HG02588 (cell line): ENCODE data around the gene ZC3H7A.

Experiments used
- ATAC-seq: cut with Tn5 transposase; IDR thresholded peaks from one replicate; pipeline ENCODE4 v1.9.1; 2021; ENCODE audit warnings: mild to moderate bottlenecking, moderate library complexity; ENCODE audit not compliant: unreplicated experiment

The ZC3H7A gene

DNA sequence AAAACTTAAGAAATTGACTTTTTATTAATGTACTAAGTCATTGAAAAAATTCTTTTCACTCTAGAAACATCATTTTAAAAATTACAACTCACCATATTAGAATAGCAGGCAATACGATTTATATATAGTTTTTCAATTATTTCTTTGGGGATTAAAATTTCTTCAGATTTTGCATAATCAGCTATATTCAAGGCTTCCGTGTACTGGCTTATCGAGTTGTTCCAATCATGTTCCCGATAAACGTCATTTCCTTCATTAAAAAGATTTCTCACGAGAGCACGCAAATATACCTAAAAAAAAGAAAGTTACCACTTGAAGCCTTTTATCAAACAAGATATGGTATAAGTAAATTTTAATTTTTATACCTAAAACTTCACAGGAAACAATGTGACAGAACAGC is 18.0 kb downstream of the ZC3H7A start:
- no peak for ATAC-seq

DNA sequence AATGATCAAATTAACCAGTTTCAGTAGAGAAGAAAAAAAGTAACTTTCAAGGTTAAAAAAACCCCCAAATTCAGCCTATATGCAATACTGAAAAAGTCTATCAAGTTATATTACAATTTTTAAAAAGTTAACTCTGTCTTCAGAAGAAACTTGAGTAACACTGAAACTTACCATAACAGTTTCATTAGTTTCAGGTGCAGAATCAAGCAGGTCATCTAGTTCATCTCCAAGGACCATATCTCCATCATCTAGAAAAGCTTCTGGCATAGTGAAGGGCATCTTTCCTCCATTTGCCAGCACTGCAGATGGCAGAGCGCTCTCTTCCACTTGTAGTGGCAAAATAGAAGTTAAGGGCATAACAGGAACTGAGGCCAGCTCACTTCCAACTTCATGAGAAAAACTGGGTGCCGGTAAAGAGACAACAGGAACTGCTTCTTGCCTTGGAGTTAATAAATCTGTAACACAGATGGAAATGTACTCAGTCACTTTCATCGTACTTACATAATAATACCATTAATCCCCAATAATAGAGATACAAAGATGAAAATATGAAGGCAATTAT is 22.9 kb downstream of the ZC3H7A start:
- ATAC-seq, result no peak

DNA sequence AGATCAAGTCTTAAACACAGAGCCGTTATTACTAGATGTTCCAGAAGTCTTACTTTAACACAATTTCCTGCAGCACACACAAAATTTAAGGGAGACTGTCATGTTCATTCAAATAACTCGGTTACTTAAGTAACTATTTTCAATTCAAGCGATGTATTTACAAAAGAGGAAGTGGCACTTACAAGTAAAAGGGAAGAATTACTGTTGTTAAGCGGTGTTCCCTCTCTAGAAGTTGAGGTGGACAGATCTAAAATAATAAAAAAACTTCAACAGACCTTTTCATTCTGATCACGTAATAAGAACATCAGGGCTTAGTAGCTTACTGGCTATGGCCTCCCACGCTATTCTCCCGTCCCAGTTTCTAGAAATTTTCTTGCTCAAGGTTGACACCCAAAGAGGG is 28.2 kb downstream of the ZC3H7A start:
- ATAC-seq, result no peak

- no peak for ATAC-seq
Observed at GRCh38 chr16:11762431-11762830, 34.6 kb downstream of the ZC3H7A start.

- ATAC-seq, result no peak
Observed at GRCh38 chr16:11759997-11760396, 37.1 kb downstream of the ZC3H7A start.

- ATAC-seq, result no peak
Observed at GRCh38 chr16:11759163-11759834, 37.8 kb downstream of the ZC3H7A start.

- no peak for ATAC-seq
Observed at GRCh38 chr16:11757671-11758545, 39.1 kb downstream of the ZC3H7A start.

GRCh38 chr16:11756248-11756647 is 40.8 kb downstream of the ZC3H7A start:
- ATAC-seq, result no peak

GRCh38 chr16:11755022-11755760 is 41.9 kb downstream of the ZC3H7A start:
- no peak for ATAC-seq

GRCh38 chr16:11752856-11753255 is 44.2 kb downstream of the ZC3H7A start:
- ATAC-seq, result no peak

DNA sequence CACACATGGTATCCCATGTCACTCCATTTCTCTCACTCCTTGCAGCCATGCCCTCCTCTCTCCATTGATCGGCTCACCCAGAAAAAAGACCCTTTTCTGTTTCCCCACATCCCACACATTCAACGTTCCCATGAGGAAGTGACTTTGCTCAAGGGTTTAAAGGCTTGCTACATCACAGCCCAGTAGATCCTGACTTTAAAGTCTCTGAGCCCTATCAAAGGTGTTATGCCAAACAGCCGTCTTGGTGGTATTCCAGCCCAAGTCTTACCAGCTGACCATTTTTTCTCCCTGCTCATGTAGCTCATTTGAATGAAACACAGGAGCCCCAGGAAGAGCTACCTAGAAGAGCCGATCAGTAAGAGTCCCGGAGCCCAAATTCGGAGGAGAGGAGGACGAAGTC is 47.0 kb downstream of the ZC3H7A start:
- no peak for ATAC-seq

DNA sequence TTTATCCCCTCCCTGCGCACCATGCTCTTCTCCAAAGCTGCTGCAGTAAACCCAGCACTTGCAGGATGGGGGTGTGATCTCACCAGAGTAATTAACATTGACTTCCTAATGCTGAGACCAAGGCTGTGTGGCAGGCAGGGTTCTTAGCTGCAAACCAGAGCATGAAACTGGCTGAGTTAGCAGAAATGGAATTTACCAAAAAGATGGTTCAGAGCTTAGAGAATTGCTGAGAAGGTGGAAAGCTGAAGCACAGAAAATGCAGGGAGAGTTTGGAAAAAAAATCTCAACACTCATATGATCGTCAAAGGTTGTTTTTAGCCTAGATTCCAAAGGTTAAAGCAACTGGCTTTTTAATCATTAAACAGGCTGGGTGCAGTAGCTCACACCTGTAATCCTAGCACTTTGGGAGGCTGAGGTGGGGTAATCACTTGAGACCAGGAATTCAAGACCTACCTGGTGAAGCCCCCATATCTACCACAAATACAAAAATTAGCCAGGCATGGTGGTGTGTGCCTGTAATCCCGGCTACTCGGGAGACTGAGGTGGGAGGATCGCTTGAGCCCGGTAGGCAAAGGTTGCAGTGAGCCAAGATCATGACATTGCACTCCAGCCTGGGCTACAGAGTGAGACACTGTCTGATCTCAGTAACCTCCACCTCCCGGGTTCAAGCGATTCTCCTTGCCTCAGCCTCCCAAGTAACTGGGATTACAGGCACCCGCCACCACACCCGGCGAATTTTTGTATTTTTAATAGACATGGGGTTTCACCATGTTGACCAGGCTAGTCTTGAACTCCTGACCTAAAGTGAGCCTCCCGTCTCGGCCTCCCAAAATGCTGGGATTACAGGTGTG is 48.4 kb downstream of the ZC3H7A start:
- ATAC-seq, result no peak

- no peak for ATAC-seq
Observed at GRCh38 chr16:11747949-11748403, 49.1 kb downstream of the ZC3H7A start.

DNA sequence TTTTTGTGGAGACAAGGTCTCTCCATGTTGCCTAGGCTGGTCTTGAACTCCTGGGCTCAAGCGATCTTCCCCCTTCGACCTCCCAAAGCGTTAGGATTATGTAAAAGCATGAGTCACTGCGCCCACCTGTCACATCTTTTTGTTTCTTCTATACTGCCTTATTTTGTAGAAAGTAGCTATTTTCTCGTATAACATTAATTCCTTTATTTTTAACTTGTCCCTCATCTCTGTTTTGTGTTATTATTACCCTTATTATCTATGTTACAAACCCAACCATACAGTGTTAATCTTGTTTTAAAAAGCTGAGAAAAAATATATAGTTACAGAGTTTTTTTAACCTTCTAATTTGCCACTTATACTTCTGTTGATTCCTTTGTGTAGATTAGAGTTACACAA is 53.0 kb downstream of the ZC3H7A start:
- ATAC-seq, result no peak

DNA sequence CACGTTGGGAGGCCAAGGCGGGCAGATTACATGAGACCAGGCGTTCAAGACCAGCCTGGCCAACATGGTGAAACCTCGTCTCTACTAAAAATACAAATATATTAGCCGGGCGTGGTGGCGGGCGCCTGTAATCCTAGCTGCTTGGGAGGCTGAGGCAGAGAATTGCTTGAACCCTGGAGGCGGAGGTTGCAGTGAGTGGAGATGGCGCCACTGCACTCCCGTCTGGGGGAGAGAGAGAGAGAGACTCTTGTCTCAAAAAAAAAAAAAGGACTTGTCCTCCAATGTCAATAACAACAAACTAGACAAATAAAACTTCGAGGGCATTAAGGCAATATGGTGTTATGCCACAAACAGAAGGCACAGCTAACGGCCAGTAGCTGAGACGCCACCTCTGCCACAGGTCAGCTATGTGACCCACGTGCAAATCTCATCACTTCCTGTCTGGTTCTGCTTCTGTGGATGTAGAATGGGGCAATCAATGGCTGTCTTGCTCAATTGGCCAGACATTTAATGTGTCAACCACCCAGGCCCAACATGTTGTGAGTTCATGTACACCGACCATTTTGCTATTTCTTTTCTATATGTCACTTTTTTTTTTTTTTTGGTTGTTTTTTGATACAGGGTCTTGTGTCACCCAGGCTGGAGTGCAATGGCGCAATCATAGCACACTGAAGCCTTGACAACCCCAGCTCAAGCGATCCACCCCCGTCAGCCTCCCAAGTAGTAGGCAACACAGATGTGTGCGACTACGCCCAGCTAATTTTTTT is 53.6 kb downstream of the ZC3H7A start:
- no peak for ATAC-seq

DNA sequence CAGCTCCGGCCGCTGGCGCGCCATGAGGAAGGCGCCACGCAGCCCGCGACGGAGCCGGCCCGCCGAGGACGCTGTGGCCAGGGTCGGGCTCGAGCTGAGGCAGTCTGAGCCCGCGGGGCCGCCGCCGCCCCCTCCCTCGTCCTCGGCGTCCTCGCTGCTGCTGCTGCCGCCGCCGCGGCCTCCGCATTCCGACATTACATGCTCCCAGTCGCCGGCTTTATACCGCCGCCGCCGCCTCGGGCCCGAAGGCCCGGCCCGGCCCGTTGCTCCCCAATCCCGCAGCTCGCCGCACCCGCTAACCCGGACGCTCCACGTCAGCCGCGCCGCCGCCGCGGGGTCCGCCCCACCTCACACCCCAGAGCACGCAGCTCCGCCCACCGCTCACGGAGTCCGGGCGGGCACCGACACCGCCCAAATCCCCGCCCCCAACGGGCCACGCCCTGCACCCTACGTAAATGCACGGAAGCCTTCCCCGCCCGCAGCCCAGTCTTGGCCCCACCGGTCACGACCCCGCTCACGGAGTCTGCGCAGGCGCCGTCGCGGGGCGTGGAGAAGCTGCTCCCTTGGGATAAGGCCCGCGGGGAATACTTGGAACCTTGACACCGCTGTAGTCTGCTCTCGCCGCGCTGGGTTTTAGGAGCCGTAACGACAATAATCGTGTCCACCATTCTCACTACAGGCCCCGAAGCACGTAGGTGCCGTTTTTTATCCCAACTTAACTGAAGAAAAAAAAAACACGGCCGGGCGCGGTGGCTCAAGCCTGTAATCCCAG is 54.3 kb downstream of the ZC3H7A start, which contains the start of gene TXNDC11:
Gene TXNDC11, minus strand, starts transcription at position 322 of the 772 bp plus-strand sequence. Its CDS starts 127 bp downstream, at position 195.
- ATAC-seq, result peak; percentile 87

- ATAC-seq, result peak; percentile 18
Observed at GRCh38 chr16:11742093-11742535, 54.9 kb downstream of the ZC3H7A start.

DNA sequence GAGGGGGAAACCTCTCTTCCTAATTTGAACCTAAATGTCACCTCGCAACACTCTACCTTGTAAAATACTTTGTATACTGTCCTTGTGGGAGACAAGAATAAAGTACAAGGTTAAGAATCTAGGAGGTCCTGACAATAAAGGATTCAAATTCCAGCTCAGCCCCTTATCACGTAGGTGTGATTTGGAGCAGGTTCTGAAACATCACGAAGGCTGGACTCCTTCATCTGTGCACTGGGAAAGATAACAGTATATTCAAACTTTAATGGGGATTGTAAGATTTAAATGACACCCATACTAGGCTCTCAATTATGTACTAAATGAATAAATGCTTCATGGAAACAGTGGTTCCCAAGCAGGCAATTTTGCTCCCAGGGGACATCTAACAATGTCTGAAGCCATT is 56.5 kb downstream of the ZC3H7A start:
- no peak for ATAC-seq
